ENCODE data around the gene AGTPBP1.

GRCh38 chr9:85510830-85511504 is 230.8 kb downstream of the AGTPBP1 start:
- TF ChIP-seq CTCF (conservative IDR thresholded peaks at IDR 0.05) (no peak), ZFX (IDR thresholded peaks at IDR 0.05) (no peak)

Data from C4-2B (cell line).